T47D (cell line): Measurements from ENCODE around the gene STIM1.
"Not testable (repeated sequence)": the region's sequence is repeated elsewhere in the genome, so short reads cannot be mapped to it uniquely, and the experiment has no call there.

Experiments used
- DNase-seq, 2 experiments: peaks; one replicate each; pipeline versions ENCODE4 v3.0.0 to v3.0.0-alpha.2; 2011 to 2012; ENCODE audit warnings: low read depth in 1 of 2, low spot score in 1 of 2
- JUND ChIP-seq: IDR thresholded peaks from 2 replicates; pipeline ENCODE4 v1.6.1; 2012; ENCODE audit warnings: low read depth
- in situ Hi-C: cut with HindIII; loops from 2 replicates; pipeline ENCODE4 v1.10.0; 2016; ENCODE audit warnings: low sequenced_read_pairs, low pct_unique_long_range_greater_than_20kb

The STIM1 gene

DNA sequence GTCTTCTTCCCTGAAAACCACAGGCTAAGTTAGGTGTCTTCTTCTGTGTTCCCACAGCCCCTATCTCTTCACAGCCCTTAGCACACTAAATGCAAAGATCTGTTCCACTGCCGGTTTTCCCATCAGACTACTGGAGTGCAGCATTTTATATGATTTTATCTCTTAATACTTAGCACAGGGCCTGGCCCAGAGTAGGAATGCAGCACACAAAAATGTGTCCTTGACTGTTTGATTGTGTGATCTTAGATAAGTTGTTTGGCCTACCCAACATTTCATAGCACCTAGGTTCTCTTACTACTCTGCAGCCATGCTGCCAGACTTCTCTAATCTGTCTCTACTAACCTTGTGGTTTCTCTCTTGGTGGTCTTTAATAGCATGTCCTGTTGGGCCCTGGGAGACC lies 185.0 kb downstream of the STIM1 start:
- in situ Hi-C loops, result no loop called here
- no peak for TF ChIP-seq JUND
- DNase-seq, result peak in 1 of 2 experiments; percentile 7

DNA sequence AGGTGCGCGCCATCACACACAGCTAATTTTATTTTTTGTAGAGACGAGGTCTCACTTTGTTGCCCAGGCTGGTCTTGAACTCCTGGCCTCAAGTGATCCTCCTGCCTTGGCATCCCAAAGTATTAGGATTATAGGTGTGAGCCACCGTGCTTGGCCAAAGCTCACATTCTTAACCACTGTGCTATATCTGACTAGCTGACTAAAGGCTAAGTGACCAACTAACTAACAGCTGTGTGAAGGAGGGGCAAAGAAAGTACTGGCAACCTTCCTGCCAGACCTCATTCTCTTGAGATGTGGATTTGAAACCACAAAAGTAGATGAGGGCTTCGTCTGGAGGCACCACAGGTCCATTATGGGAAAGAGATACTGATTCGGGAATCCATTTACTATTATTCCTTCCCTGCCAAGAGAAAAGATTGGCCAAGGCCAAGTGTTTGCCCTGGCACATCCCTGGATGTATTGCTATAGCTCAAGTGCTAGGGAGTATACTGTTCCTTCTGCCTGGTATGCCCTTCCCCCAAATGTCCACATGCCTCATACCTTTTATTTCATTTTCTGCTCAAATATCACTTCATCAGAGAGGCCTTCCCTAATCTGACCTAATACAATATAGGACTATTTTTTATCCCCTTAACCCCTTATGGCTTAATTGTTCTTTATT lies 186.4 kb downstream of the STIM1 start:
- no peak for DNase-seq
- TF ChIP-seq JUND, result no peak
- in situ Hi-C loops, result no loop called here

DNA sequence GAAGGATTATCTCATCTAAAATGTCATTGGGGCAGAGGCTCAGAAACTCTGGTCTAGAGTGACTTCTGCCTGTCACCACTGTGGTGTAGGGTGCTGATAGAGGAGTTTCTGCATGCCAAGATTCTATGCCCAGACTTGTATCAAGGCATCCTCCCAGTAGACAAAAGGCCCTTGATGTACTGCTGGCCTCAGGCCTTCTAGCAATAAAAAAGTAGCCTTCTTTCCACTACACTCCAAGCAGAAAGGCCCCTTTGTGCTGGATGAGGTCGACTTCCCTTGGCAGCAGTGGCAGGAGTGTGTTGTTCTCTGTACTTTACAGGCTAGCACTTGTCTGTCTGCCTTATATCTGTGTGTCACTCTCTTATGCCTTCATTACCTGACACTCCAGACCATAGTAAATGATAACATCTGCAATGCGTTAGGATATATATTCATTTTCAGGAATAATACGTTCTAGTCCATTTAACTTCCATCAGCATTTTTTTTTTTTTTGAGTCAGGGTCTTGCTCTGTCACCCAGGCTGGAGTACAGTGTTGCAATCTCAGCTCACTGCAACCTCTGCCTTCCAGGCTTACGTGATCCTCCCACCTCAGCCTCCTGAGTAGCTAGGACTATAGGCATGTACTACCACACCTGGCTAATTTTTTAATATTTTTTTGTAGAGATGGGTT lies 189.6 kb downstream of the STIM1 start:
- DNase-seq, result no peak
- TF ChIP-seq JUND, result no peak
- in situ Hi-C loops, result no loop called here

DNA sequence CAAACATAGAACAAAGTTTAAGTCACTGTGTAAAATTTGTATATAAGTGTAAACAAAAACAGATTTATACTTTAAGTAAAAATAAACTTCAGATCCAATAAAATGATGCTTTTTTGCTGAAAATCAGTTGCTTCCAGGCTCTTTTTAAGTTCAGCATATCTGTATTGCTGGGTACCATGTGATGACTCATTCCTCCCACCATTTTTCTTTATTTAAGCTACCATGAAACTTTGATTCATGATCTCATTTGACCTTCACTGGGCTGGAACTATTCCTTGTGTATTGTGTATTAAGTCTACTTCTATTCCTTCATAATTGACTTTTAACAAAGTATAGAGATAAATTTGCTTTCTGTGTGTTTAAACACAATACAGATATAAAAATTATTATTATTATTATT lies 192.9 kb downstream of the STIM1 start:
- in situ Hi-C loops, result no loop called here
- DNase-seq, result no peak
- no peak for TF ChIP-seq JUND

DNA sequence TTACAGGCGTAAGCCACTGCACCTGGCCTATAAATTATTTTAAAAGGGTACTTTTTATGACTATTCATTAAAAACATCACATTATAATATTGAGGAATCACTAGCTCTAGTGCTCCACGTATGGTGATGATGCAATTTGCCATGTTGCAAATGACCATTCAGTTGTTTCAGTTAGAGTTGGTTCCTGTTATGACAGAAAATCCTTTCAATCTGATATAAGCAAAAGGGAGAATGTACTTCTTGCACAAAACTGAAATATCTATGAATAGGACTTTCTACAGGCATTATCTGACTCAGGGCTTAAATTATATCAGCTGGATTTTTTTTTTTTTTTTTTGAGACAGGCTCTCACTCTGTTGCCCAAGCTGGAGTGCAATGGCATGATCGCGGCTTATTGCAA lies 193.5 kb downstream of the STIM1 start:
- no peak for TF ChIP-seq JUND
- DNase-seq, result no peak
- in situ Hi-C loops, result no loop called here

DNA sequence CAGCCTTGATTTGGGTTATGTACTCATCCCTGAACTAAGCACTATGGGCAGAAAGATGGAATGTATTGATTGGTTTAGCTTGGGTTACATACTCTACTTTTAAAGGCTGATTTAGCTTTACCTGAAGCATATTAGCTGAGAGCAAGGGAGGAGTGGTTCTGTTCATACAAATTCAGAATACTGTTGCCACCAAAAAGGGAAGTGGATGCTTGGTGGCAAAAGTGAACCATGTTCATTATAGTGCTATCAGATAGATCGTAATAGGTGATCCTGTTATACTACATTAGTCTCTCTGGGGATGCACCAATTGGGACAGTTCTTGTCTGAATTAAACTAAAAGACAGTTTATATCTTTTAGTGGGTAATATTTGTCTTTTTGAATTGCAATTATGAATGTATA lies 194.7 kb downstream of the STIM1 start:
- no peak for TF ChIP-seq JUND
- DNase-seq, result no peak
- in situ Hi-C loops, result no loop called here

DNA sequence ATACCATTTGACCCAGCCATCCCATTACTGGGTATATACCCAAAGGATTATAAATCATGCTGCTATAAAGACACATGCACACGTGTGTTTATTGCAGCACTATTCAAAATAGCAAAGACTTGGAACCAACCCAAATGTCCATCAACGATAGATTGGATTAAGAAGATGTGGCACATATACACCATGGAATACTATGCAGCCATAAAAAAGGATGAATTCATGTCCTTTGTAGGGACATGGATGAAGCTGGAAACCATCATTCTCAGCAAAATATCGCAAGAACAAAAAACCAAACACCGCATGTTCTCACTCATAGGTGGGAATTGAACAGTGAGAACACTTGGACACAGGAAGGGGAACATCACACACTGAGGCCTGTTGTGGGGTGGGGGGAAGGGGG lies 197.7 kb downstream of the STIM1 start:
- in situ Hi-C loops, DNase-seq: not testable (repeated sequence)

DNA sequence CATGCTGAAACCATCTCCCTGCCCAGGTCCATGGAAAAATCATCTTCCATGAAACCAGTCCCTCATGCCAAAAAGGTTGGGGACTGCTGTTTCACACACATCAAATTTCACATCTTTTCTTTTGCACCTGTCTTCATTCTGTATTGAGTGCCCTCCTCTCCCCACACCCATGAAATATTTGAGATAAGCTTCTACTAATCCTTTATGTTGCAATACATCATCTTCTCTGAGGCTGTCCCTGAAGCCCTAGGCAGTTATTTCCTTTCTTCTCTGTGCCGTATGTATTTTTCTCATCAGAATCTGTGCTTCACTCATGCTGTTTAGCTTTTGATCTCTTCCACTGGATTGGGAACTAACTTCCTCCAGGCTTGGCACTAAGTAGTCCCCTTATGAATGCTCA lies 199.2 kb downstream of the STIM1 start:
- in situ Hi-C loops, result no loop called here
- no peak for DNase-seq
- TF ChIP-seq JUND, result no peak

DNA sequence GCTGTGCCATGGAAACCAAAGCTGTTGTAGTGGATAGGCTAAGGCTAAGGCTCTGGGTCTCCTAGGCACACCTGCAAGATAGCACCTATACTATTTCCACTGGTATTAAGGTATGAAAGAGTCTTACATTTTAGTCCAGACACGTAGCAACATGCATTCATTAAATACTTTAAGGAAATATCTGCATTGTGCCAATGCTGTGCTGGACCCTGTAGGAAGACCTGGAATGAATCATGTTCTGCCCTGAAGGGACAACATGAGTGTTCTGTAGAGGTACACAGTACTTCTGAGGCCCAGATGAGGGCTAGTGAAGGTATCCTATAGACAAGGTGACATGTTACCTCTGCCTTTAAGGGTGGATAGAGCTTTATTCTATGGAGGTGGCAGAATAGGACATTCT lies 204.0 kb downstream of the STIM1 start:
- no peak for TF ChIP-seq JUND
- in situ Hi-C loops, result no loop called here
- DNase-seq, result no peak

DNA sequence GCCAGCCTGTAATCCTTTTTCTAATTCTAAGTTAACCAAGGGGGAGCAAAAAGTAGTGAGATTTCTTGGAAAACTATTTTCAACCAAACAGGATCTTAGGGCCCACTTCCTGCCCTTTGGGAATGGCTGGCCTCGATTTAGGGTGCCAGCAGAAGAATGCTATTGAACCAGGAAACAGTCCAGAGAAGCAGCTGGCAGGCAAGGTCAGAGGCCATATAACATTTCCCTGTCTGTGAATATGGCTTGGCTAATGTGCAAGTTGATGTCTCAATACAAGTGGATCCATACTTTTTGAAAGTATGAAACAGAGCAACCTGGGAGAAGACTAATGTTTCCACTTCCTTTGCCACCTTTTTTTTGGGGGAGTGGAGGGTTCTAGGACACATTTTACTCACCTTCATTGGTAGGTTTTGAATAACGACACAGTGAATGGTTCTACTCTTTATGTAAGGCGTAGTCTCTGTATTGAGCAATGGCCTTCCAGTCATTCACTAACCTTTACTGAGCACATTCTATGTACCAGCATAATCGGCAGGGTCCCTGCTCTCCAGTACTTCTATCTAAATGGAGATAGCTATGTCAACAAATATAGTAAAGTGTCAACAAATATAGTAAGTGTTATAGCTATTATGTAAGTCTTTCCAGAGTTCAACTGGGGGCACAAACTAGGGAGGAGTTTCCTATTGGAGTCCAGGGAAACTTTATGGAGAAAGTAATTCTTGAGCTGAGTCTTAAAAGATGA lies 204.9 kb downstream of the STIM1 start:
- DNase-seq, result no peak
- no peak for TF ChIP-seq JUND
- in situ Hi-C loops, result no loop called here

DNA sequence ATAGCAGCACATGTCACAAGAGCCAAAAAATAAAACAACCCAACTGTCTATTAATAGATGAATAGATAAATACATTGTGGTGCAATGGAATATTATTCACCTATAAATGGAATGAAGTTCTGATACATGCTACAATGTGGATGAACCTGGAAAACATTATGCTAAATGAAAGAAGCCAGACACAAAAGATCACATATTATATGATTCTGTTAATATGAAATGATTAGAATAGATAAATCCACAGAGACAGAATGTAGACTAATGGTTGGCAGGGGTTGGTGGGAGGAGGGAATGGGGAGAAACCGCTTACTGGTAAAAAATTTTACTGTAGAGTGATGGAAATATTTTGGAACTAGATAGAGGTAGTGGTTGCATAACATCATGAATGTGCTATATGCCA lies 206.2 kb downstream of the STIM1 start:
- no peak for TF ChIP-seq JUND
- DNase-seq, result no peak
- in situ Hi-C loops, result no loop called here

DNA sequence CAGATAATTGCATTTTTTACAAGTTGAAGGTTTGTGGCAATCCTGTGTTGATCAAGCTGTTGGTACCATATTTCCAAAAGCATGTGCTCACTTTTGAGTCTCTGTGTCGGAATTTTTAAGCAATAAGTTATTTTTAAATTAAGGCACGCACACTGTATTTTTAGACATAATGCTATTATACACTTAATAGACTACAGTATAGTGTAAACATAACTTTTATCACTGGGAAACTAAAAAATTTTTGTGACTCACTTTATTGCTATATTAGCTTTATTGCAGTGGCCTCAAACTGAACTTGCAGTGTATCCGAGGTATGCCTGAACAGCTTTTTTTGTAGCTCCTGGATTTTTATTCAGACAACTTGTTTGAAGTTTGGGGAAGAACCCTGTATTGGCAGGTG lies 207.9 kb downstream of the STIM1 start:
- TF ChIP-seq JUND, result no peak
- DNase-seq, result no peak
- in situ Hi-C loops, result no loop called here

DNA sequence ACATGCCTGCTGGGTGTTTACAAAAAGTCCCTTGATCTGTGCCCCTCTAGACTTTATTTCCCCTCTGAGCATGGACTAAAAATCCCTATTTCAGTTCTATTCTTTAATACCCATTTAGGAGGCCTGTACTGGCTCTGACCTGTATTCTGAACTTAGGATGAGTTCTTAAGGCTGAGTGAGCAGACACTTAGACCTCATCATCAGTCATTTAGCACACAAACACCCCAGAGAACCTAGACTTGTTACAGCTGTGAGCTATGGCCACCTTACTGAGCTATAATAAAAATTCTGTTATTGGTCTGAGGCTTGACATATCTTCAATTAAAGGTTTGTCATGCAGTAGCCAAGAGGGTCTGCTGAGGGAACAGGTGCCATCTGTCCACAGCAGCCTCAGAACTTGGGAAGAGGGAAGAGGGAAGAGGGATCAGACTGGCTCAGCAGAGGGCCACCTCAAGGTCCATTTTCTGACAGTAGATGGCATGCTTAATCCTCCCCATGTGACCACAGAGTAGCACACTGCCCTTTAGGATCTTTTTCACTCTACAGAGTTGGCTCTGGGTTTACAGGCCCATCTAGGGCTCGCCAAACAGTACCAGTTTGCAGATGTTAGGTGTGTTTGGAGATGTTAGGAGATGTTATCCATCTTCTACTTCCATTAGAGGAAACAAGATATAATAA lies 209.0 kb downstream of the STIM1 start:
- TF ChIP-seq JUND, result no peak
- in situ Hi-C loops, result no loop called here
- no peak for DNase-seq
